Naive thymus-derived CD4-positive, alpha-beta T cell (primary cell): ENCODE results near the gene NCOA3. TPM values are rescaled to one million over a fixed set of nuclear protein-coding genes. Genes with fewer than 3 reads are reported as not detected.
"Not testable (repeated sequence)": the region's sequence is repeated elsewhere in the genome, so short reads cannot be mapped to it uniquely, and the experiment has no call there.

Source experiments
- ATAC-seq: fragments of 150-1000 bp; cut with Tn5 transposase; 2 replicates; pipeline ENCODE4 v1.10.0; 2021; ENCODE audit warnings: mild to moderate bottlenecking, moderate library complexity
- CTCF ChIA-PET: fragments of 350-600 bp; sonication (Branson Sonifier 250); formaldehyde crosslinking; loops from one replicate; lab custom pipeline; 2021; ENCODE audit warnings: antibody characterized with exemption; lab: Charles Lee
- POLR2A ChIA-PET: fragments of 350-600 bp; sonication (Branson Sonifier 250); formaldehyde crosslinking; loops from one replicate; lab custom pipeline; 2021; ENCODE audit warnings: antibody characterized with exemption, inconsistent platforms; lab: Charles Lee
- DNase-seq, 9 donors: peaks; one replicate each; pipeline versions ENCODE4 v3.0.0 to v3.0.0-alpha.2; 2020 to 2022; ENCODE audit warnings: mixed read lengths in 1 of 9
- H3K27ac ChIP-seq: one replicate; pipeline ENCODE4 v1.7.0; 2013; ENCODE audit warnings: mild to moderate bottlenecking, low read depth, low read length, moderate library complexity
- H3K27me3 ChIP-seq, 2 donors: one replicate each; pipeline ENCODE4 v1.7.0; 2013; ENCODE audit warnings: low read length in 2 of 2, mild to moderate bottlenecking in 2 of 2, moderate library complexity in 2 of 2; ENCODE audit not compliant: control insufficient read depth in 2 of 2, insufficient read depth in 2 of 2
- H3K36me3 ChIP-seq, 3 experiments: 1 replicate in 2 of 3; 2 replicates in 1 of 3; pipeline ENCODE4 v1.7.0; 2013; ENCODE audit warnings: low read length in 3 of 3, mild to moderate bottlenecking in 3 of 3, moderate library complexity in 1 of 3; ENCODE audit not compliant: insufficient read depth in 3 of 3, control insufficient read depth in 2 of 3
- H3K4me1 ChIP-seq, 2 donors: one replicate each; pipeline ENCODE4 v1.7.0; 2013; ENCODE audit warnings: low read length in 2 of 2, mild to moderate bottlenecking in 2 of 2, moderate library complexity in 1 of 2; ENCODE audit not compliant: control insufficient read depth in 2 of 2, insufficient read depth in 2 of 2
- H3K4me3 ChIP-seq: 2 replicates; pipeline ENCODE4 v1.7.0; 2013; ENCODE audit warnings: mild to moderate bottlenecking, low read length
- H3K9me3 ChIP-seq, 3 experiments: 1 replicate in 2 of 3; 2 replicates in 1 of 3; pipeline ENCODE4 v1.7.0; 2013; ENCODE audit warnings: low read length in 3 of 3; ENCODE audit not compliant: control insufficient read depth in 2 of 3
- H3K27ac Mint-ChIP-seq, 9 donors: one replicate each; pipeline ENCODE4 v1.8.0; 2020 to 2022; ENCODE audit warnings: mixed read lengths in 9 of 9, mild to moderate bottlenecking in 8 of 9, moderate library complexity in 5 of 9, inconsistent platforms in 2 of 9
- H3K27me3 Mint-ChIP-seq, 5 donors: one replicate each; pipeline ENCODE4 v1.8.0; 2021 to 2022; ENCODE audit warnings: mixed read lengths in 5 of 5, mild to moderate bottlenecking in 1 of 5
- H3K36me3 Mint-ChIP-seq, 5 donors: one replicate each; pipeline ENCODE4 v1.8.0; 2020 to 2022; ENCODE audit warnings: mixed read lengths in 5 of 5, mild to moderate bottlenecking in 3 of 5, inconsistent platforms in 1 of 5
- H3K4me1 Mint-ChIP-seq, 7 donors: one replicate each; pipeline ENCODE4 v1.8.0; 2020 to 2022; ENCODE audit warnings: mixed read lengths in 7 of 7, mild to moderate bottlenecking in 3 of 7, inconsistent platforms in 1 of 7
- H3K4me3 Mint-ChIP-seq, 10 donors: one replicate each; pipeline ENCODE4 v1.8.0; 2020 to 2022; ENCODE audit warnings: mild to moderate bottlenecking in 10 of 10, mixed read lengths in 10 of 10, moderate library complexity in 6 of 10, inconsistent platforms in 2 of 10
- H3K9me3 Mint-ChIP-seq, 11 donors: one replicate each; pipeline ENCODE4 v1.8.0; 2020 to 2022; ENCODE audit warnings: mixed read lengths in 11 of 11, mild to moderate bottlenecking in 4 of 11, inconsistent platforms in 1 of 11, moderate library complexity in 1 of 11
- intact Hi-C, 2 donors: fragments of 100-400 bp; cut with micrococcal nuclease; formaldehyde crosslinking; loops; one replicate each; pipeline ENCODE4 v1.15.1; 2023
- polyA plus RNA-seq, 2 donors: library from polyadenylated mRNA; unstranded; fragments of 300-500 nt; fragmentation: Illumina TruSeq; gene quantifications; one replicate each; pipeline ENCODE4 v1.2.3, GENCODE V29; 2021
- total RNA-seq, 6 experiments: library from RNA in 5 of 6; stranded (reverse) in 5 of 6; gene quantifications; 1 replicate in 5 of 6; 2 replicates in 1 of 6; pipeline ENCODE4 v1.2.3 and lab custom pipeline; 2021 to 2026

Gene NCOA3
- total and polyA plus RNA-seq, 7 experiments from 2014 or later: 20.3 to 115 (median 85.5) TPM

GRCh38 chr20:47456041-47456537, 45.6 kb upstream of the NCOA3 start:
- no peak for DNase-seq
- Histone ChIP-seq H3K27me3 (no peaks in the 10 kb centered on the region), H3K9me3 (no peaks in the 10 kb centered on the region), H3K4me3 (no peak overlapping the region), H3K36me3 (no peaks in the 10 kb centered on the region), H3K27ac (no peak overlapping the region), H3K4me1 (no peaks in the 10 kb centered on the region)
- ChIA-PET CTCF (no interaction called here), POLR2A (no interaction called here)
- no peak overlapping the region for H3K27ac Mint-ChIP-seq
- peaks cover 0 to 2% (median 0%) of the 10 kb centered on the region in 5 donors for H3K27me3 Mint-ChIP-seq
- no peak overlapping the region for H3K4me3 Mint-ChIP-seq
- no peak for ATAC-seq
- peaks cover 0 to 3% (median 0%) of the 10 kb centered on the region in 5 donors for H3K36me3 Mint-ChIP-seq
- peaks cover 0 to 3% (median 0%) of the 10 kb centered on the region in 11 donors for H3K9me3 Mint-ChIP-seq
- intact Hi-C loops: loop anchor here in 1 of 2 donors (5.0 kb wide), 1 partner anchor 184 kb away; no protein-coding TSS in a partner anchor
- peaks cover 0 to 44% (median 0%) of the 10 kb centered on the region in 7 donors for H3K4me1 Mint-ChIP-seq

GRCh38 chr20:47456952-47457724, 44.5 kb upstream of the NCOA3 start:
- Histone ChIP-seq H3K36me3 (no peaks in the 10 kb centered on the region), H3K27ac (no peak overlapping the region), H3K4me1 (no peaks in the 10 kb centered on the region), H3K9me3 (no peaks in the 10 kb centered on the region), H3K27me3 (no peaks in the 10 kb centered on the region), H3K4me3 (no peak overlapping the region)
- no peak for DNase-seq
- H3K4me3 Mint-ChIP-seq: no peak overlapping the region
- peaks cover 0 to 3% (median 0%) of the 10 kb centered on the region in 5 donors for H3K36me3 Mint-ChIP-seq
- H3K9me3 Mint-ChIP-seq: peaks cover 0 to 3% (median 0%) of the 10 kb centered on the region in 11 donors
- H3K27me3 Mint-ChIP-seq: peaks cover 0 to 2% (median 0%) of the 10 kb centered on the region in 5 donors
- H3K4me1 Mint-ChIP-seq: peaks cover 0 to 44% (median 0%) of the 10 kb centered on the region in 7 donors
- H3K27ac Mint-ChIP-seq: peak overlapping the region in 1 of 9 donors; percentile 60
- intact Hi-C loops: loop anchor here in 1 of 2 donors (5.0 kb wide), 1 partner anchor 185 kb away; no protein-coding TSS in a partner anchor
- ChIA-PET CTCF (no interaction called here), POLR2A (no interaction called here)
- ATAC-seq: no peak

- H3K4me1 ChIP-seq, H3K9me3 Mint-ChIP-seq, POLR2A ChIA-PET, H3K4me3 ChIP-seq, H3K36me3 ChIP-seq, ATAC-seq, H3K9me3 ChIP-seq, DNase-seq, H3K27me3 Mint-ChIP-seq, H3K27me3 ChIP-seq, H3K4me3 Mint-ChIP-seq, H3K36me3 Mint-ChIP-seq, H3K27ac ChIP-seq: not testable (repeated sequence)
- peaks cover 0 to 33% (median 0%) of the 10 kb centered on the region in 7 donors for H3K4me1 Mint-ChIP-seq
- CTCF ChIA-PET: interaction anchor here (1.0 kb wide), 1 partner anchor 13 kb away, joined by 3 read pairs; no protein-coding TSS in a partner anchor
- intact Hi-C loops: loop anchor here in 1 of 2 donors (5.0 kb wide), 1 partner anchor 186 kb away; no protein-coding TSS in a partner anchor
- H3K27ac Mint-ChIP-seq: peak overlapping the region in 1 of 9 donors; percentile 28
Measured at GRCh38 chr20:47458280-47459050, 43.2 kb upstream of the NCOA3 start.

GRCh38 chr20:47459344-47460073, 42.2 kb upstream of the NCOA3 start:
- H3K36me3 ChIP-seq: no peaks in the 10 kb centered on the region
- H3K27ac Mint-ChIP-seq: no peak overlapping the region
- intact Hi-C loops: loop anchor here in 1 of 2 donors (5.0 kb wide), 1 partner anchor 187 kb away; no protein-coding TSS in a partner anchor
- ChIA-PET CTCF (interaction anchor here (1.0 kb wide), 1 partner anchor 14 kb away, joined by 3 read pairs; no protein-coding TSS in a partner anchor), POLR2A (no interaction called here)
- no peaks in the 10 kb centered on the region for H3K36me3 Mint-ChIP-seq
- no peak overlapping the region for H3K4me3 ChIP-seq
- DNase-seq (no peak), ATAC-seq (no peak)
- H3K4me1 Mint-ChIP-seq: peaks cover 0 to 23% (median 0%) of the 10 kb centered on the region in 7 donors
- peaks cover 0 to 2% (median 0%) of the 10 kb centered on the region in 5 donors for H3K27me3 Mint-ChIP-seq
- H3K9me3 Mint-ChIP-seq: no peaks in the 10 kb centered on the region
- H3K4me3 Mint-ChIP-seq: no peak overlapping the region
- no peak overlapping the region for H3K27ac ChIP-seq
- H3K4me1 ChIP-seq: no peaks in the 10 kb centered on the region
- no peaks in the 10 kb centered on the region for H3K9me3 ChIP-seq
- H3K27me3 ChIP-seq: no peaks in the 10 kb centered on the region

- ATAC-seq, H3K4me3 ChIP-seq, H3K27ac ChIP-seq, H3K27me3 ChIP-seq, POLR2A ChIA-PET, H3K36me3 ChIP-seq, H3K4me1 ChIP-seq, CTCF ChIA-PET, H3K36me3 Mint-ChIP-seq, H3K27me3 Mint-ChIP-seq, DNase-seq, intact Hi-C loops, H3K9me3 ChIP-seq, H3K4me3 Mint-ChIP-seq, H3K9me3 Mint-ChIP-seq, H3K27ac Mint-ChIP-seq: not testable (repeated sequence)
- peaks cover 0 to 22% (median 0%) of the 10 kb centered on the region in 7 donors for H3K4me1 Mint-ChIP-seq
Measured at GRCh38 chr20:47460761-47461112, 41.0 kb upstream of the NCOA3 start.

- no peaks in the 10 kb centered on the region for H3K9me3 ChIP-seq
- no peaks in the 10 kb centered on the region for H3K36me3 ChIP-seq
- DNase-seq (no peak), ATAC-seq (no peak)
- H3K4me1 ChIP-seq: no peaks in the 10 kb centered on the region
- POLR2A ChIA-PET: no interaction called here
- Mint-ChIP-seq H3K4me3 (no peak overlapping the region), H3K9me3 (no peaks in the 10 kb centered on the region), H3K4me1 (peaks cover 0 to 20% (median 0%) of the 10 kb centered on the region in 7 donors), H3K27me3 (peaks cover 0 to 2% (median 0%) of the 10 kb centered on the region in 5 donors), H3K36me3 (no peaks in the 10 kb centered on the region), H3K27ac (no peak overlapping the region)
- intact Hi-C loops: no loop called here
- no peak overlapping the region for H3K27ac ChIP-seq
- CTCF ChIA-PET: no interaction called here
- H3K27me3 ChIP-seq: no peaks in the 10 kb centered on the region
- no peak overlapping the region for H3K4me3 ChIP-seq
Measured at GRCh38 chr20:47461120-47461685, 40.5 kb upstream of the NCOA3 start.
